Ammon's horn (tissue), 1 donor: ENCODE measurements around the gene TRERF1.
A peak's percentile ranks its signal among the peaks of the same experiment; 100 is the strongest.
"Not testable (repeated sequence)": the region's sequence is repeated elsewhere in the genome, so short reads cannot be mapped to it uniquely, and the experiment has no call there.

ENCODE experiments used
- DNase-seq: peaks from one replicate; pipeline ENCODE4 v3.0.0-alpha.2; 2016; ENCODE audit warnings: low spot score

TRERF1 gene

GRCh38 chr6:42451333-42452170 is at the start of gene TRERF1:
TRERF1 (minus strand) TSS chr6:42451926; CDS start chr6:42269590, 182,336 bp downstream.
- peak; percentile 69 for DNase-seq

- no peak for DNase-seq
Measured at GRCh38 chr6:42498473-42499128, 46.9 kb upstream of the TRERF1 start.

- no peak for DNase-seq
Measured at GRCh38 chr6:42493914-42494539, 42.3 kb upstream of the TRERF1 start.

GRCh38 chr6:42488129-42488528 is 36.4 kb upstream of the TRERF1 start:
- no peak for DNase-seq

GRCh38 chr6:42484261-42484660 is 32.5 kb upstream of the TRERF1 start:
- no peak for DNase-seq

- DNase-seq, result no peak
Measured at GRCh38 chr6:42482174-42482573, 30.4 kb upstream of the TRERF1 start.

- no peak for DNase-seq
Measured at GRCh38 chr6:42471714-42472113, 20.0 kb upstream of the TRERF1 start.

GRCh38 chr6:42471142-42471541 is 19.4 kb upstream of the TRERF1 start:
- DNase-seq, result no peak

GRCh38 chr6:42468273-42468672 is 16.5 kb upstream of the TRERF1 start:
- no peak for DNase-seq

GRCh38 chr6:42467651-42468050 is 15.9 kb upstream of the TRERF1 start:
- no peak for DNase-seq

- DNase-seq, result not testable (repeated sequence)
Measured at GRCh38 chr6:42466470-42466869, 14.7 kb upstream of the TRERF1 start.

GRCh38 chr6:42462474-42462972 is 10.8 kb upstream of the TRERF1 start:
- no peak for DNase-seq

GRCh38 chr6:42460883-42461282 is 9.2 kb upstream of the TRERF1 start:
- DNase-seq, result no peak

GRCh38 chr6:42459888-42460287 is 8.2 kb upstream of the TRERF1 start:
- DNase-seq, result no peak

GRCh38 chr6:42454428-42454791 is 2.7 kb upstream of the TRERF1 start:
- DNase-seq, result no peak

- no peak for DNase-seq
Measured at GRCh38 chr6:42453654-42454427, 2.1 kb upstream of the TRERF1 start.

- DNase-seq, result peak; percentile 79
Measured at GRCh38 chr6:42453031-42453653, 1.4 kb upstream of the TRERF1 start.

GRCh38 chr6:42452171-42453030 is 675 bp upstream of the TRERF1 start:
- DNase-seq, result peak; percentile 57

- peak; percentile 22 for DNase-seq
Measured at GRCh38 chr6:42450477-42451332, 1.0 kb downstream of the TRERF1 start.
